Measurements from ENCODE around the gene ACSL4.
"Not testable (repeated sequence)": the region's sequence is repeated elsewhere in the genome, so short reads cannot be mapped to it uniquely, and the experiment has no call there.

The ACSL4 gene

GRCh38 chrX:109672239-109672638 lies 60.8 kb downstream of the ACSL4 start:
- no peak for DNase-seq (ENCODE audit: low read depth in 3 of 3)

DNA sequence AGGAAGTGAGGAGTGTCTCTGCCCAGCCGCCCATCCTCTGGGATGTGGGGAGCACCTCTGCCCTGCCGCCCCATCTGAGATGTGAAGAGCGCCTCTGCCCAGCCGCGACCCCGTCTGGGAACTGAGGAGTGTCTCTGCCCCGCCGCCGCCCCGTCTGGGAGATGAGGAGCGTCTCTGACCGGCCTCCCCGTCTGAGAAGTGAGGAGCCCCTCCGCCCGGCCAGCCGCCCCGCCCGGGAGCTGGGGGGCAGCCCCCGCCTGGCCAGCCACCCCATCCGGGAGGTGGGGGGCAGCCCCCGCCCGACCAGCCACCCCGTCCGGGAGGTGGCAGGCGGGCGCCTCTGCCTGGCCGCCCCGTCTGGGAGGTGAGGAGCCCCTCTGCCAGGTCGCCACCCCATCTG lies 61.9 kb downstream of the ACSL4 start:
- not testable (repeated sequence) for DNase-seq (ENCODE audit: low read depth in 3 of 3)

GRCh38 chrX:109667986-109668385 lies 65.1 kb downstream of the ACSL4 start:
- no peak for DNase-seq (ENCODE audit: low read depth in 3 of 3)

DNA sequence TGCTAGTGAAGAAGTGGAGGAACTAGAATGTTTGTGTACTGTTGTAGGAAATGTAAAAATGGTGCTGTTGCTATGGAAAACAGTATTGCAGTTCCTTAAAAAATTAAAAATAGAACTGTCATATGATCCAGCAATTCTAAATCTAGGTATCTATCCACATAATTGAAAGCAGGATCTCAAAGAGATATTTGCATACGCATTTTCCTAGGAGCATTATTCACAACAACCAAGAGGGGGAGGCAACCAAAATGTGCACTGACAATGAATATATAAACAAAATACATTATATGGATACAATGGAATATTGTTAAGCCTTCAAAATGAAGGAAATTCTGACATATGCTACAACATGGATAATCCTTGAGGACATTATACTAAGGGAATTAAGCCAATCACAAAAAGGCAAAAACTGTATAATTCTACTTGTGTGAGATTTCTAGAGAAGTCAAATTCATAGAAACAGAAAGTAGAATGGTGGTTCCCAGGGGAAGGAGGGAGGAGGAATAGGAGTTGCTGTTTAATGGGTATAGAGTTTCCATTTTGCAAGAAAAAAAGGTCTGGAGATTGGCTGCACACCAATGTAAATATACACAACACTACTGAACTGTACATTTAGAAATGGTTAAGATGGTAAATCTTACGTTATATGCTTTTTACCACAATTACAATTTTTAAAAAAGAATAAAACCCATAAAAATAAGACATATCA lies 72.5 kb downstream of the ACSL4 start:
- no peak for DNase-seq (ENCODE audit: low read depth in 3 of 3)

DNA sequence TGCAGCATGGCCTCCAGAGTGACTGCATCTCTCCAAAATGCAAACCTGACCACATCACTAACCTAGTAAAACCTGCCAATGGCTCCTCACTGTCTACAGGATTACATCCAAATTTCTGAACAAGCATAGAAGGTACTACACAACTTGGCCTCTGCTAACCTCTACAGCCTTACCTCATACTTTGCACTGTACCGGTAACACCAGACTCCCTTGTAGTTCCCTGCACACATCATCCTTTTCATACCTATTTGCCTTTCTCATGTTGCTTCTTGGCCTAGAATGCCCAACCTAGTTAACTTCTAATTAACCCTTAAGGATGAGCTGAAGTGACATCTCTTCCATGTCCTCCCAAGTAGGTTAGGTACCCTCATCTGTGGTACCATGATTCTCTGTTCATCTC lies 74.7 kb downstream of the ACSL4 start:
- DNase-seq (ENCODE audit: low read depth in 3 of 3): no peak

- DNase-seq (ENCODE audit: low read depth in 3 of 3): not testable (repeated sequence)
These were observed 75.7 kb downstream of the ACSL4 start for GRCh38 chrX:109657364-109657763.

GRCh38 chrX:109656774-109657173 lies 76.3 kb downstream of the ACSL4 start:
- DNase-seq (ENCODE audit: low read depth in 3 of 3): no peak

GRCh38 chrX:109655502-109656201 lies 77.4 kb downstream of the ACSL4 start:
- no peak for DNase-seq (ENCODE audit: low read depth in 3 of 3)

DNA sequence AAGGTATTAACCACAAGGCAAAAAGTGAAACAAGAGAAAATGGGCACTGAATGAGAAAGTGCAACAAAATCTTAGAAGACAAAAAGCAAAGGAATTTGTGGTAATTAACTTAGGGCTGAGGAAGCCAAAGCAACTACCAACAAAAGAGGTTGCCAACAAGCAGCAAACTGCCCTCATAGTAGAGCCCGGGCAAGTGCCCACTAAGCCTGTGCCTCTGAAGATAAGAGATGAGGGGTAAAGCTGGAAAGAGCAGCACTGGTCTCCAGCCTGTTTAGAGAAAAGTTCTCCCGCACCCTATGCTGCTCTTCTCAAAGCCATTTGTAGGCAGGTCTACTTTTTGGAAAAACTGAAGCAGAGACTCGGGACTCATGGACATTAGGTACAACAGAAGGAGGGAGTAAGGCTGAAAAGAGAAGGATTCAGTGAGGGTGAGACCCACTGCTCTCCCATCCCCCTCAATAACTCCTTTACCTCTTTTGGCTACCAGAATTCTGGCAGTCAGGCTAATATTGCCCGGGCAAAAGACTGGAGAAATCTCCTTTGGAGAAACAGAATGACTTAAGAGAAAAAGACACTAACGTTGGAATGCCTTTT lies 78.4 kb downstream of the ACSL4 start:
- no peak for DNase-seq (ENCODE audit: low read depth in 3 of 3)

DNA sequence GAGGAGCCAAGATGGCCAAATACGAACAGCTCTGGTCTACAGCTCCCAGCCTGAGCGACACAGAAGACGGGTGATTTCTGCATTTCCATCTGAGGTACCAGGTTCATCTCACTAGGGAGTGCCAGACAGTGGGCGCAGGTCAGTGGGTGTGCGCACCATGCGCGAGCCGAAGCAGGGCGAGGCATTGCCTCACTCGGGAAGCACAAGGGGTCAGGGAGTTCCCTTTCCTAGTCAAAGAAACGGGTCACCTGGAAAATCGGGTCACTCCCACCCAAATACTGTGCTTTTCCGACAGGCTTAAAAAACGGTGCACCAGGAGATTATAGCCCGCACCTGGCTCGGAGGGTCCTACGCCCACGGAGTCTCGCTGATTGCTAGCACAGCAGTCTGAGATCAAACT lies 88.4 kb downstream of the ACSL4 start:
- not testable (repeated sequence) for DNase-seq (ENCODE audit: low read depth in 3 of 3)

DNA sequence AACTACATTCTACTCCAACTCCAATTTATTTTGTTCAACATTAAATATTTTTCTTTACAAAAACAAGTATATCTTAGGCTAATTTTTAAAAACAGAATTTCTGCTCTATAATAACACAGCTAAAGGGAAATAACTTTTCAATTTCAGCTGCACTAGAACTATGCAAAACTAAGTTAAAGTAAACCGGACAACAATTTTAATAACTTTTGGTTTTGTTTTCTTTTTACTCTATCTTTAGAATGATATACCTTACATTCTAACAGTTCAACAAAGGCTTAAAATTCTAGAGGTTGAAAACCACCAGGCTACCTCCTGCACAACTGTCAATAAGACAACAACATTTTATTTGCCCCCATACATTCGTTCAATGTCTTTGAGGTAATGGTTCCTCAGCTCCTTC lies 89.4 kb downstream of the ACSL4 start:
- DNase-seq (ENCODE audit: low read depth in 3 of 3): no peak

- no peak for DNase-seq (ENCODE audit: low read depth in 3 of 3)
These were observed 94.9 kb downstream of the ACSL4 start for GRCh38 chrX:109638158-109638557.

GRCh38 chrX:109637477-109637876 lies 95.6 kb downstream of the ACSL4 start:
- DNase-seq (ENCODE audit: low read depth in 3 of 3): not testable (repeated sequence)

DNA sequence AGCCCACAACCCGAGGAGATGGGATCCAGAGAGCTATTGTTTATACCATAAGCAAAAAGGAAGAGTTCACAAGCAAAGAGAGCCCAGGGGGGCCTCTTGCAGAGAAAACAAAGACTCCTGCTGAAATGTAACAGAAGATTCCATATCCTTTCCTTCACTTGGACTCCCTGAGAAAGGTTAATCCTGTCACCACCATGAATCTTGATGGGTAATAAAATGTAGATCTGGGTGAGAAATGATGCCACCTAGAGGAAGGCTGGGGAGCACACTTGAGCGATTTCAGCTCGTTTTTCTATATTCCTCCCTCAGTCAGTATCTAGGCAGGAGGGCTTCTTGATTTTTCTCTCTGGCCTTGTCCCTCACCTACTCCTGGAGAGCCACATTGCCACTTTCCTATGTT lies 97.9 kb downstream of the ACSL4 start:
- no peak for DNase-seq (ENCODE audit: low read depth in 3 of 3)

GRCh38 chrX:109632906-109633504 lies 100.1 kb downstream of the ACSL4 start:
- DNase-seq (ENCODE audit: low read depth in 3 of 3): no peak

- no peak for DNase-seq (ENCODE audit: low read depth in 3 of 3)
These were observed 103.7 kb downstream of the ACSL4 start for GRCh38 chrX:109629310-109629709.

- DNase-seq (ENCODE audit: low read depth in 3 of 3): no peak
These were observed 106.4 kb downstream of the ACSL4 start for GRCh38 chrX:109626637-109627036.

DNA sequence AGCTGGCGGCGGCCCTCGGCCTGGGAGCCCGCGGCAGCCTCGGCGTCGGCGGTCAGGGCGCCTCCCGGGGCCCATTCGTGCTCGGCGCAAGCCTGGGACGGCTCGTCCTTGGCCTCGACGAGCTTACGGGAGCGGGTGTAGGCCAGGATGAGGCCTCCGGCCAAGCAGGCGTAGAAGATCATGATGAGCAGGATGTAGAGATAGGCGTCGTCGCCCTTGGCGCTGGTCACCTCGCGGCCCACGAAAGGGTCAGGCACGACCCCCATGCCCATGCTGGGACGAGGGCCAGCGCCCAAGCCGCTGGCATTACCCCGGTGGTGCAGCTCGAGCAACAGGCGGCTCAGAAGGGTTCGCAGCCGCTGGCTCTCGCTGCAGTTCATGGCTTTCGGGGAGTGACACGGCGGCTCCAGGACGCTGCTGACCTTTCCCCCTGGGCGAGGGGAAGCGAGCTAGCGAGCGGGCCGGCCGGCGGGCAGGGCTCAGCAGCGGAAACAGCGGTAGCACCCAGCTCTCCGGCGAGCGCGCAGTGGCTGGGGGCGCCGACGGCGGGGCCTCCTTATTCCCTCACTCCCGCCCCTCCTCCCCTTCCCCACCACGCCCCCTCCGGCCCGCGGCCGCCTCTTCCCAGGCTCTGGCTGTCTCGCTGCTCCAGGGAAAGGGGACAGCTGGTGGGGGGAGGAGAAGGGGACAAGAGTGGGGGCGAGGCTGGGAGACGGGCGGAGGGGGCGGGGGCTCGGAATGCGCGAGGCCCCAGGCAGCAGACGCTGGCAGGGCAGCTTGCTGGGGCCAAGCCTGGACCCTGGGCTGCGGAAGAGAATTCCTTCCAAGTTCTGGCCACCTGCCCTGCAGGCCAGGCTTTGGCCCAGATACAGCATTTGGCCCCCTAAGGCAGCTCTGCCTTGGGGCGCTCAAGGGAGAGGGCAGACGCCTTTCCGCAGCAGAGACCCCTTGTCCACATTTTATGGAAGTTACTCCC lies 108.1 kb downstream of the ACSL4 start, which contains the start of gene KCNE5:
Gene KCNE5, minus strand, starts transcription at position 532 of the 976 bp plus-strand sequence. Its CDS starts 152 bp downstream, at position 380.
- DNase-seq (ENCODE audit: low read depth in 3 of 3): no peak

DNA sequence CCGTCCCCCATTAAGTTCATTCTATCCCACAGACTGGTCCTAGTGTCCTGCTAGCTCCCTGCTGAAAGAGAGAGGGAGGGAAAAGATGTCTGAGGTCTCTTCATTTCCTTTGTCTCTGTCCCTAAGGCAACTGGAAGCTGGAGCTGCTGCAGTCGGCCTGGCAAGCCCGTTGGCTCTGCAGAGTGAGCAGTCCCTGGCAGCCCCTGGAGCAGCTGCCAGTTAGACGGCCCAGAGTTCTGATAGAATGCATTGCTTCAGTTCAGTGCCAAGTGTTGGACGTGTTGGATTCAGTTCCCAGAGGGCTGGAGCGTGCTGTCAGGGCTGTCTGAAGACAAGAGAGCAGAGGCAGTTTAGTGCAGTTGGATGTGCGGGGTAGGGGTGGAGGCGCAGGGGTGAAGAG lies 109.1 kb downstream of the ACSL4 start:
- no peak for DNase-seq (ENCODE audit: low read depth in 3 of 3)

GRCh38 chrX:109622270-109622669 lies 110.8 kb downstream of the ACSL4 start:
- no peak for DNase-seq (ENCODE audit: low read depth in 3 of 3)

DNA sequence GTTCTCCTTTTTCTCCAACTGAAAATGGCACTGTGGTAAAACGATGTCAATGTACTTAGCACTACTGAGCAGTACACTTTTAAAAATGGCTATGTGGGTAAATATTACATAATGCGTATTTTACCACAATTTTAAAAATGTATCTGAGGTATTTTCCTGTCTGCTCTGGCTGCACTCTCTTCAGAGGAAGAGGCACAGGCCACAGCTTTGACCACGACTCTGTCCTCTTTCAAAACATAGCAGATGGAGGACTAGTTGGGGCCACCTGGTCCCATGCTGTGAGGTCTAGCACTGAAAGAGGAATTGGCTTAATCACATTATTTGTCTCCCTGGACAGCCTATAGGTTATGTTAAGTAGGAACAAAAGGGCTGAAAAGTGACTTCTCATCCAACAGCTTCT lies 113.3 kb downstream of the ACSL4 start:
- DNase-seq (ENCODE audit: low read depth in 3 of 3): no peak
